ENCODE measurements around the gene LINC00237.

Gene LINC00237

DNA sequence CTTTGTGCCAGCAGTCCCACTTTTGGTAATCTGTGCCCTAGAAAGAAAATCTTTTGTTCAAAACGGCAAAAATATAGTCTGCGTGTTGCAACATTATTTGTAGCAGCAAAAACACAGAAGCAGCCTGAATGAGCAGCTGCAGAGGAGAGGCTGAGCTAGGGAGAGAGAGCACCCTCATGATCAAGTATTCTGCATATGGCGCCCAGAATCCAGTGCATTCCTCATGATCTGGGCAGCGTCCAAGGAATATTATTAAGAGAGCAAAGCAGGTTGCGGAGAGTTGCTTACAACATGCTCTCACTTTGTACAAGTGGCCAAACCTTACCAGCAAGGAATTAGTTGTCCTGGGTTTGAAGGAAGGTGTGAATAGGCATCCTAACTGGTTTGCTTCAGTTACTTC lies 45.6 kb upstream of the LINC00237 start:
- Histone ChIP-seq H3K36me3 (ENCODE audit: control insufficient read depth, low read length) (no peaks in the 10 kb centered on the region), H3K4me2 (ENCODE audit: low read length) (no peak overlapping the region), H3K79me2 (ENCODE audit: control insufficient read depth, low read length) (no peaks in the 10 kb centered on the region), H3K9me2 (replicated peaks; ENCODE audit: control insufficient read depth, low read length) (no peaks in the 10 kb centered on the region), H3K27me3 (ENCODE audit: control insufficient read depth, low read length) (no peaks in the 10 kb centered on the region), H3K4me1 (ENCODE audit: control insufficient read depth, low read length) (no peaks in the 10 kb centered on the region), H3K9me3 (ENCODE audit: control insufficient read depth, insufficient read depth, low read length) (no peaks in the 10 kb centered on the region), H3F3A (ENCODE audit: control insufficient read depth, insufficient read depth) (no peaks in the 10 kb centered on the region), H3K4me3 (ENCODE audit: low read length) (no peak overlapping the region), H4K20me1 (ENCODE audit: control insufficient read depth, insufficient read depth, low read depth, low read length) (no peaks in the 10 kb centered on the region), H3K27ac (ENCODE audit: low read depth, low read length) (no peak overlapping the region)
- no peak for TF ChIP-seq EZH2phosphoT487 (IDR thresholded peaks at IDR 0.05; ENCODE audit: borderline replicate concordance, low read length)
- TF ChIP-seq, protein P1, sequence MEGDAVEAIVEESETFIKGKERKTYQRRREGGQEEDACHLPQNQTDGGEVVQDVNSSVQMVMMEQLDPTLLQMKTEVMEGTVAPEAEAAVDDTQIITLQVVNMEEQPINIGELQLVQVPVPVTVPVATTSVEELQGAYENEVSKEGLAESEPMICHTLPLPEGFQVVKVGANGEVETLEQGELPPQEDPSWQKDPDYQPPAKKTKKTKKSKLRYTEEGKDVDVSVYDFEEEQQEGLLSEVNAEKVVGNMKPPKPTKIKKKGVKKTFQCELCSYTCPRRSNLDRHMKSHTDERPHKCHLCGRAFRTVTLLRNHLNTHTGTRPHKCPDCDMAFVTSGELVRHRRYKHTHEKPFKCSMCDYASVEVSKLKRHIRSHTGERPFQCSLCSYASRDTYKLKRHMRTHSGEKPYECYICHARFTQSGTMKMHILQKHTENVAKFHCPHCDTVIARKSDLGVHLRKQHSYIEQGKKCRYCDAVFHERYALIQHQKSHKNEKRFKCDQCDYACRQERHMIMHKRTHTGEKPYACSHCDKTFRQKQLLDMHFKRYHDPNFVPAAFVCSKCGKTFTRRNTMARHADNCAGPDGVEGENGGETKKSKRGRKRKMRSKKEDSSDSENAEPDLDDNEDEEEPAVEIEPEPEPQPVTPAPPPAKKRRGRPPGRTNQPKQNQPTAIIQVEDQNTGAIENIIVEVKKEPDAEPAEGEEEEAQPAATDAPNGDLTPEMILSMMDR (IDR thresholded peaks at IDR 0.05; ENCODE audit: low read depth, low read length, poor library complexity, severe bottlenecking), result no peak

DNA sequence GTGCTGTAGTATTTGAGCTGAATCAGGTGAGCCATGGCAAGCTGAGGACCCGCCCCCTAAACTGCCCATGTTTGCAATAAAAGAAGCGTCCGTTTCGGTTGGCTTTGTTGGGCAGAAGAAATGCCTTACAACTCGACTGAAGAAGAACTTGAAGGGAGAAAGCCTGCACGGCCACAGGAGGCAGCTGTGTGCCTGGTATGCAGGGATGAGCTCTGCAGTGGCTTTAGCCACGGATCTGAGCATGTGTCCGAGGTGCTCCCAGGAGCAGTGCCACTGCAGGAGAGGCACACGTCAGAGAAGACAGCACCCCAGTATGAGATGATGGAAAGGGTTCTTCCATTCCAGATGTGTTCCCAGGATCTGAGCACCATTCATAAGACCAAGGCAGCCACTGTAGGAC lies 43.2 kb upstream of the LINC00237 start:
- Histone ChIP-seq H3K36me3 (ENCODE audit: control insufficient read depth, low read length) (no peaks in the 10 kb centered on the region), H3K9me2 (replicated peaks; ENCODE audit: control insufficient read depth, low read length) (no peaks in the 10 kb centered on the region), H3K27ac (ENCODE audit: low read depth, low read length) (no peak overlapping the region), H3K27me3 (ENCODE audit: control insufficient read depth, low read length) (no peaks in the 10 kb centered on the region), H3F3A (ENCODE audit: control insufficient read depth, insufficient read depth) (no peaks in the 10 kb centered on the region), H3K4me1 (ENCODE audit: control insufficient read depth, low read length) (peaks cover 16% of the 10 kb centered on the region), H3K79me2 (ENCODE audit: control insufficient read depth, low read length) (no peaks in the 10 kb centered on the region), H3K4me2 (ENCODE audit: low read length) (no peak overlapping the region), H3K4me3 (ENCODE audit: low read length) (no peak overlapping the region), H3K9me3 (ENCODE audit: control insufficient read depth, insufficient read depth, low read length) (no peaks in the 10 kb centered on the region), H4K20me1 (ENCODE audit: control insufficient read depth, insufficient read depth, low read depth, low read length) (no peaks in the 10 kb centered on the region)
- TF ChIP-seq, protein P1 (IDR thresholded peaks at IDR 0.05; ENCODE audit: low read depth, low read length, poor library complexity, severe bottlenecking), result no peak
- no peak for TF ChIP-seq EZH2phosphoT487 (IDR thresholded peaks at IDR 0.05; ENCODE audit: borderline replicate concordance, low read length)

DNA sequence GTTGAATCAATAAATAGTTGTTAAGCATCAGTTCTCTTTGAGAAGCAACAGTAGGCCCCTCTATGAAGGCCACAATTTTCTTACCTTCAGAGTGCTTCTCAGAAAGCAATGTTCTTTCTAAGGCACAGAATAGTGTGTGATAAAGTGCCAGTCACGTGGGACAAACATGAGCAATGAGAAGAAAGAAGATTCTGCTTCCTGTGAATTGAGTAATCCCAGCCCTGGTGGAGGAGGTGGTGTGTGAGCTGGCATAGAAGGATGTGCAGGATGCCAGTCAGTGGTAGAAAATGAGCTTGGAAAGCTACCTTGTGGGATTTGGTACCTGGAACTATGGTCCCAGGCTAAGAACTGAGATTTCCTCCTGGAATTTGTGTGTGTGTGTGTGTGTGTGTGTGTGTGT lies 41.4 kb upstream of the LINC00237 start:
- TF ChIP-seq, protein P1 (IDR thresholded peaks at IDR 0.05; ENCODE audit: low read depth, low read length, poor library complexity, severe bottlenecking), result no peak
- no peak for TF ChIP-seq EZH2phosphoT487 (IDR thresholded peaks at IDR 0.05; ENCODE audit: borderline replicate concordance, low read length)
- Histone ChIP-seq H3K27me3 (ENCODE audit: control insufficient read depth, low read length) (no peaks in the 10 kb centered on the region), H3K79me2 (ENCODE audit: control insufficient read depth, low read length) (no peaks in the 10 kb centered on the region), H3K9me3 (ENCODE audit: control insufficient read depth, insufficient read depth, low read length) (no peaks in the 10 kb centered on the region), H3K4me1 (ENCODE audit: control insufficient read depth, low read length) (peaks cover 31% of the 10 kb centered on the region), H4K20me1 (ENCODE audit: control insufficient read depth, insufficient read depth, low read depth, low read length) (no peaks in the 10 kb centered on the region; the same call in 1 of the 2 replicates), H3K4me3 (ENCODE audit: low read length) (no peak overlapping the region), H3K27ac (ENCODE audit: low read depth, low read length) (no peak overlapping the region), H3K36me3 (ENCODE audit: control insufficient read depth, low read length) (no peaks in the 10 kb centered on the region), H3K4me2 (ENCODE audit: low read length) (no peak overlapping the region), H3K9me2 (replicated peaks; ENCODE audit: control insufficient read depth, low read length) (no peaks in the 10 kb centered on the region), H3F3A (ENCODE audit: control insufficient read depth, insufficient read depth) (no peaks in the 10 kb centered on the region)

DNA sequence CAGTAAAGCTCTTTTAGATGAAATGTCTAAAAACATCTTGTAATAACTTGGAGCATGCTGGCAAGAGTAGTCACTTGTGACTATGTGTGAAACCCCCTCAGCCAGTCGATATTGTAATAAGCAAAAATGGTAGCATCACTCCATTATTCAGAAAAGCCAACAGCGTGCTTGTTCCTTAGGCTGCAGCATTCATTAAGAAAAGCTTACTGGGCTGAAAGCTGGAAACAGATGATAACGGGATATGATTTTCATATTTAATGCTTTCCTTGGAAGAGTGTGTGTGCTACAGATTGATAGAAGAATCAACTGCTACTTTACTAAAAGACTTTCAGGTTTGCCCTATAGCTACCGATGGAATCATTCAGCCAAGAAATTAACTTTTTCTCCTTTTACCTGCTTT lies 40.1 kb upstream of the LINC00237 start:
- no peaks in the 10 kb centered on the region for H3K27me3 ChIP-seq (ENCODE audit: control insufficient read depth, low read length)
- peaks cover 37% of the 10 kb centered on the region for H3K4me1 ChIP-seq (ENCODE audit: control insufficient read depth, low read length)
- no peak overlapping the region for H3K4me2 ChIP-seq (ENCODE audit: low read length)
- TF ChIP-seq EZH2phosphoT487 (IDR thresholded peaks at IDR 0.05; ENCODE audit: borderline replicate concordance, low read length), result no peak
- TF ChIP-seq, protein P1 (IDR thresholded peaks at IDR 0.05; ENCODE audit: low read depth, low read length, poor library complexity, severe bottlenecking), result no peak
- H3K36me3 ChIP-seq (ENCODE audit: control insufficient read depth, low read length), result no peaks in the 10 kb centered on the region
- H4K20me1 ChIP-seq (ENCODE audit: control insufficient read depth, insufficient read depth, low read depth, low read length), result no peaks in the 10 kb centered on the region; the same call in 1 of the 2 replicates
- no peaks in the 10 kb centered on the region for H3K9me3 ChIP-seq (ENCODE audit: control insufficient read depth, insufficient read depth, low read length)
- no peaks in the 10 kb centered on the region for H3K79me2 ChIP-seq (ENCODE audit: control insufficient read depth, low read length)
- H3F3A ChIP-seq (ENCODE audit: control insufficient read depth, insufficient read depth), result no peaks in the 10 kb centered on the region
- no peak overlapping the region for H3K27ac ChIP-seq (ENCODE audit: low read depth, low read length)
- H3K9me2 ChIP-seq (replicated peaks; ENCODE audit: control insufficient read depth, low read length), result no peaks in the 10 kb centered on the region
- no peak overlapping the region for H3K4me3 ChIP-seq (ENCODE audit: low read length)
